ENCODE measurements around the gene AKT3.
"Not testable (repeated sequence)": the region's sequence is repeated elsewhere in the genome, so short reads cannot be mapped to it uniquely, and the experiment has no call there.

Gene AKT3

GRCh38 chr1:243842161-243842560, 7.9 kb downstream of the AKT3 start:
- no peak for DNase-seq (ENCODE audit: low read depth in 2 of 2, low spot score in 1 of 2)

- no peak for DNase-seq (ENCODE audit: low read depth in 2 of 2, low spot score in 1 of 2)
These were observed 8.5 kb downstream of the AKT3 start for GRCh38 chr1:243841507-243841906.

- no peak for DNase-seq (ENCODE audit: low read depth in 2 of 2, low spot score in 1 of 2)
These were observed 12.0 kb downstream of the AKT3 start for GRCh38 chr1:243837907-243838535.

- no peak for DNase-seq (ENCODE audit: low read depth in 2 of 2, low spot score in 1 of 2)
These were observed 15.9 kb downstream of the AKT3 start for GRCh38 chr1:243834130-243834529.

GRCh38 chr1:243831463-243831862, 18.6 kb downstream of the AKT3 start:
- no peak for DNase-seq (ENCODE audit: low read depth in 2 of 2, low spot score in 1 of 2)

GRCh38 chr1:243827206-243827605, 22.8 kb downstream of the AKT3 start:
- DNase-seq (ENCODE audit: low read depth in 2 of 2, low spot score in 1 of 2), result no peak

GRCh38 chr1:243824907-243825306, 25.1 kb downstream of the AKT3 start:
- not testable (repeated sequence) for DNase-seq (ENCODE audit: low read depth in 2 of 2, low spot score in 1 of 2)

- DNase-seq (ENCODE audit: low read depth in 2 of 2, low spot score in 1 of 2), result no peak
These were observed 28.8 kb downstream of the AKT3 start for GRCh38 chr1:243821177-243821680.

- no peak for DNase-seq (ENCODE audit: low read depth in 2 of 2, low spot score in 1 of 2)
These were observed 30.6 kb downstream of the AKT3 start for GRCh38 chr1:243819438-243819839.

GRCh38 chr1:243818978-243819377, 31.1 kb downstream of the AKT3 start:
- no peak for DNase-seq (ENCODE audit: low read depth in 2 of 2, low spot score in 1 of 2)

- DNase-seq (ENCODE audit: low read depth in 2 of 2, low spot score in 1 of 2), result no peak
These were observed 35.3 kb downstream of the AKT3 start for GRCh38 chr1:243814718-243815117.

GRCh38 chr1:243807346-243807745, 42.7 kb downstream of the AKT3 start:
- not testable (repeated sequence) for DNase-seq (ENCODE audit: low read depth in 2 of 2, low spot score in 1 of 2)

- no peak for DNase-seq (ENCODE audit: low read depth in 2 of 2, low spot score in 1 of 2)
These were observed 43.7 kb downstream of the AKT3 start for GRCh38 chr1:243806310-243806709.

GRCh38 chr1:243802736-243803135, 47.3 kb downstream of the AKT3 start:
- DNase-seq (ENCODE audit: low read depth in 2 of 2, low spot score in 1 of 2), result no peak

- DNase-seq (ENCODE audit: low read depth in 2 of 2, low spot score in 1 of 2), result no peak
These were observed 48.7 kb downstream of the AKT3 start for GRCh38 chr1:243801378-243801777.

GRCh38 chr1:243799908-243800307, 50.1 kb downstream of the AKT3 start:
- DNase-seq (ENCODE audit: low read depth in 2 of 2, low spot score in 1 of 2), result no peak

GRCh38 chr1:243798726-243799125, 51.3 kb downstream of the AKT3 start:
- no peak for DNase-seq (ENCODE audit: low read depth in 2 of 2, low spot score in 1 of 2)

- no peak for DNase-seq (ENCODE audit: low read depth in 2 of 2, low spot score in 1 of 2)
These were observed 54.0 kb downstream of the AKT3 start for GRCh38 chr1:243796016-243796415.

GRCh38 chr1:243793298-243793697, 56.7 kb downstream of the AKT3 start:
- no peak for DNase-seq (ENCODE audit: low read depth in 2 of 2, low spot score in 1 of 2)

- DNase-seq (ENCODE audit: low read depth in 2 of 2, low spot score in 1 of 2), result no peak
These were observed 57.2 kb downstream of the AKT3 start for GRCh38 chr1:243792891-243793290.

GRCh38 chr1:243792401-243792800, 57.6 kb downstream of the AKT3 start:
- no peak for DNase-seq (ENCODE audit: low read depth in 2 of 2, low spot score in 1 of 2)

GRCh38 chr1:243791586-243792267, 58.3 kb downstream of the AKT3 start:
- DNase-seq (ENCODE audit: low read depth in 2 of 2, low spot score in 1 of 2), result no peak

GRCh38 chr1:243790404-243790803, 59.6 kb downstream of the AKT3 start:
- DNase-seq (ENCODE audit: low read depth in 2 of 2, low spot score in 1 of 2), result no peak

Data from stimulated activated CD8-positive, alpha-beta memory T cell treated with anti-CD3 and anti-CD28 coated beads, Interleukin-4, amount 100 ng/mL, for 4 hours (primary cell).